Measurements from ENCODE around the gene CLK3.

DNA sequence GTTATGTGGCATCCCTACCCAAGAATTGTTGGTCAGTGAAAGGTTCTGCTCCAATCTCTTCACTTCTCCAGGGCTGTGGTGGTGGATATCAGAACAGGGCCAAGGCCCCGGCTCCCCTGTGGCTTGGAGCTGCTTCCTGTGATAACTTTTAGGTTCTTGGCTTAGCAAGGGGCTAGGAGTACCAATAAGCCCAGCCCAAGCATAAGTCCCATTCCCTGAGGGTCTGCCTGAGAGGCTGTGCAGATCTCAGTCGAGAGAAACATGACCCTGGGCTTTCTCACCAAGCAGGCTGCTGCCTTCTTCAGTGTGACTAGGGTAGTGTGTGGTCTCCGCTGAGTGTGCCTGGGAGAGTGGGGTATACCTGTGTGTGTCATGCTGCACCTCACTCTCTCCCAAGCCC, 7.1 kb downstream of the CLK3 start:
- TF ChIP-seq YY1 (IDR thresholded peaks at IDR 0.05; ENCODE audit: insufficient read depth, insufficient read length) (no peak), ZNF274 (IDR thresholded peaks at IDR 0.05; ENCODE audit: low read depth, low read length) (no peak)

All from NT2/D1 (cell line).